Stimulated activated CD4-positive, alpha-beta T cell treated with anti-CD3 and anti-CD28 coated beads, Interleukin-15, amount 100 ng/mL, for 24 hours (primary cell): ENCODE data around the gene UQCRC1.

Source experiments
- DNase-seq: peaks from one replicate; pipeline ENCODE4 v3.0.0-alpha.2; 2020

UQCRC1 gene

DNA sequence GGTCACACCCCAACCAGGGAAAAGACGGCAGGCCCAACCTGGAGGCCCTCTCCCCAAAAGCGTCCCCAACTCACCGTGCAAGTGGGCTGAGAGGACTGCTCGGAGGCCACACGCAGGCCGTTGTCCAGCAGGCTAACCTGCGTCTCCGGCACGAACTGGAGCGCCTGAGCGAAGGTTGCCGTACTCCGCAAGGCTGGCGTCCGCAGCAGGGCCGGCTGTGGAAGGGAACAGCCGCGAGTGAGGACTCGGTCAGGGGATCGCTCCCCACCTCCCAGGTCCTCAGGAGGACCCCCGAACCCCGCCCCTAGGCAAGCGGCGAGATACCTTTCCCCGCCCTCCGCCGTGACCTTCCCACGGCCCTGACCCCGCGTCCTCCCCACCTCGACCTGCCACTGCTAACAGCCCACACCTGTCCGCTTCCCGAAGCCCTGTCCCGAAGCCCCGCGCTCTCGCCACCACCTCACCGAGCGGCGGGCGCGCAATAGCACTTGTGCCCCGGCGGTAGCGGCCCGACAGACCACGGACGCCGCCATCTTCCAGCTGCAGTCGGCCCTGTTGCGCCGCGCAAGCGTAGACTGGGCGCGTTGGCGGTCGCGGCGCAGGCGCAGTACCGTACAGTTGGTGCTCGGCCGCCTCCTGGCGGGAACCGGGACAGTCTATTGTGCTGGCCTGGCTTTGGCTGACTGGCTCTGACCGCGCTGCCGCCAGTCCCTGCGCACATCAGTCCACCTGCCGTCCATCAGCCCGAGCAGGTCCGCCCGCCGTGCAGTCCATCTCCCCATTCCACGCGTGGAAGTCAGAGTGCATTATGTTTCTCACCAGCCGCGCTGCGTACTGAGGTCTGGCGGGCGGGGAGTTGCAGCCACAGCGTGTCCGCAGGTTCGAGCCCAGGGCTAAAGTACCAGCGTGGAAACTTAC, at the start of gene UQCRC1:
Gene UQCRC1, minus strand, starts transcription at position 559 of the 918 bp plus-strand sequence. Its CDS starts 26 bp downstream, at position 533.
- peak; percentile 94 for DNase-seq

DNA sequence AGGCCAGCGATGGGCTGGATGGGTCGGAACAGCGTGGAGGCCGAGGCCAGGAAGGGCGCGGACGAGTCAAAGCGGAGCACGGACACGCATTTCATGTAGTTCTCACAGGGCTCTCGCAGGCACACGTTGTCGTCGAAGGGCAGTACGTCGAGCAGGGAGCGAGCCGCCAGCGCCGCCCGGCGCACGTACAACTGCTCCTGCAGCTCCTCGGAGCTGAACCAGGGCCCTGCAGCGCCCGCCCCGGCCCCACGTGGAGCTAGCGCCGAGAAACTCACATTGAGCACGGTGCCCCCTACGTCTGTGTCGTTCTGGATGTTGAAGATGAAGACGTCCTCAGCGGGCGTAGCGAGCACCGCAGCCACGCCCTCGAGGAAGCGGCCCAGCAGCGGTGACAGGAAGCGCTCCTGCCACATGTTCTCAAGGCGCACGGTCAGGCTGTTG, 47.4 kb upstream of the UQCRC1 start:
- peak; percentile 54 for DNase-seq

DNA sequence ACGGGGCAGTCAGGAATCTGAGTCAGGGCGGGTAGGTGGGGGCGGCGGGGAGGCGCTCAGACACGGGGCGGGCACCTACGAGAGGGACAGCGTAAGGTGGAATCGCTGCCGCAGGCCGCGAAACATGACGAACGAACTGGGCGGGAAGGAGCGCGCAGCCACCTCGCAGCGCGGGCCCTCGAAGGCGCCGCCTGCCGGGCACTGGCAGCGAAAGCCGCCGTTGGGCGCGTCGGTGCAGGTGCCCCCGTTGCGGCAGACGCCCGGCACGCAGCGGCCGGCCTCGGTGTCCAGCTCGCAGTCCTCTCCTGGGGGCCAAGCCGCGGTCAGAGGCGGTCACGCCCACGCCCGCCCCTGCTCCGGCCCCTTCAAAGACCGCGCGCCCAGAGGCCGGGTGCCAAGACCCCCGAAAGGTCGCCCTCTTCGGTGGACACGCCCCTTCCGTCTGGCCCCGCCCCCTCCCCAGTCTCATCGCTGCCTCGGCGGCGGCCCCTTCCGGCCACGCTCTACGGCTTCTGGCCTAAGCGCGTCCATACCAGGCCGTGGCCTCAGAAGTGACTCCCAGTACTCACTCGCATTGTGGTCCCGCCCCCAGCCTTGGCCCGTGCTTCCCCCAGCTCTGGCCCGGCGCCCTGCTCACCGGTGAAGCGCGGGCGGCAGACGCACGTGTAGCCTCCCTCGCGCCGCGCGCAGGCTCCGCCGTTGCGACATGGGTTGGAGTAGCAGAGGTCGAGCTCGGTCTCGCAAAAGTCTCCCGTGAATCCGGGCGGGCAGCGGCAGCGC, 46.8 kb upstream of the UQCRC1 start:
- peak; percentile 91 for DNase-seq

DNA sequence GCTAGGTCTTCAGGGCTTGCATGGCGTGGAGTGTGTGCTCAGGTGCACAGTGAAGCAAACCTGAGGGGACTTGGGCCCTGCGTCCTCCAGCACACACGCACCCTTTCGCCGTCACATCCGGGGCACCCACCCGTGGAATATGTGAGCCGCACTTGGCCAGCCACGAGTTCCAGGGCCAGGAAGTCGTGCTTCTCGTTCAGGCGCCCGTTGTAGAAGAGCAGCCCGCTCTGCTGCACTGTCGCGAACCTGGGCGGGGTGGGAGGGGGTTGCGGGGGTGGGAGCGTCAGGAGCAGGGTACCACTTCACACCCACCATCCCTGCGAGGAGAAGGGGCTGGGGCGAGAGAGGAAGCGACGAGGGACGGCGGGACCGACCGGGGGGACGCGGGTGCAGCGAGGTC, 46.2 kb upstream of the UQCRC1 start:
- DNase-seq = peak; percentile 72

DNA sequence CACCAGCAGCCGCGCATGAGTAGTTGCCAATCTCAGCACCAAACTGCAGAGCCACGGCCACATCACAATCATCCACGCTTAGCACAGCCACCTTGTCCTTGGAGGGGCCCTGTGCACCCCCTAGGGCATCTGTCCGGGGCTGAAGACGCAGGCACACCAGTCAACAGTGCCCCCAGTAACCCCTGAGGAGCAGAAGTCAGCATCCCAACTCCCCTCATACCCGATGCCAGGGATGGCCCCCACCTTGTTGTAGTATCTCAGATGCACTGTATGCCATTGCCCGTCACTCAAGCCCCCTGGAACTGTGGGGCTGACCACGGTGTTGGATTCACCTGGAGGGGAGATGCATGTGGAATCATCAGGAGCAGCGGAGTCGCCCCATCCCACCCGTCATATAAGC, 45.6 kb upstream of the UQCRC1 start:
- no peak for DNase-seq

DNA sequence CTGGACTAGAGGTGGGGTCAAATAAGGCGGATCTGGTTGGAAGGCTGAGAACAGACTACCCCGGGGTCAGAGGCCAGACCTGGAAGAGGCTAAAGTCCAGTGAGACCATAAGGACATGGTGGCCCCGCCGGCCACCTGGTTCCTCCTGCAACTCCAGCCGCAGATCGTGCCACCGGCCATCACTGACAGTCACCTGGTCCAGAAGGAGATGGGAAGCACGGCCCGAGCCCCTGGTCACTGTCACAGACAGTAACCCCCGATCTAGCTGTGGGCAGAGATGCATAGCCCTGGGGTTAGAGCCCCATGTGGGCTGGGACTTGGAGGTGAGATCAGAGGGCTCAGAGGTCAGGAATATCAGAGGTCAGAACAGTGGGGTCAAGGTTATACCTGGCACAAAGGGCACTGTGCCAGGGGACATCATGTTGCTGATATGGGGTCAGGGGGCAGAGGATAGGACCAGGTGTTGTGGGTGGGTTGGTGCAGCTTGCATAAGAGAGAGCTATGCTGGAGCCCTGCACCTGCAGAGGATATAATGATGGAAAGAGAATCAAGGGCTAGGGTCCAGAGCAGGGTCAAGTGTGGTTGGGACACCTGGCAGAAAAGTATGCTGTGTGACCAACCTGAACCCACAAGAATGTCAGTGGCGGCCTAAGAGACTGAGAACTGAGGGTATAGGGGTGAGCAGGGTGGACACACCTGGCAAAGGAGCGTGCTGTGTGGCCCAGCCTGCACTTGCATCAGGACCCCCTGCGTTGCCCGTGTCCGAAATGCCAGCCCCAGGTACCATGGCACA, 43.7 kb upstream of the UQCRC1 start:
- no peak for DNase-seq

DNA sequence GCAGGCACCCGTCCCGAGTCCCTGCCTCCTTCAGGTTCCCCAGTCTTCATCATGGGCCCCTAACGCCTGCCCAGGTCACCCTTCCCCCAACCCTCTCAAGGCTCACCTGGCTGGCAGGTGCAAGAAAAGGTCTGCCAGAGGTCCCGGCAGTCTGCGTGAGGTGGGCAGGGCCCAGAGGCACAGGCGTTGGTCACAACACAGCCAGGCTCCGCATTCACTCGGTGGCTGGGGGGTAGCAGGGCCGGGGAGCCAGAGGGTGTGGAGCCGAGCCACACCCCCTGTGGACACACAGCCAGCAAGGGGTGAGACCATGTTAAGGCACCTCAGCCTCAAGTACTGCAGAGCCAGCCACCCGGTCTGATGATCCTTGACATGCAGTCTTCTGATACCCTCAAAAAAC, 42.3 kb upstream of the UQCRC1 start:
- DNase-seq = no peak

DNA sequence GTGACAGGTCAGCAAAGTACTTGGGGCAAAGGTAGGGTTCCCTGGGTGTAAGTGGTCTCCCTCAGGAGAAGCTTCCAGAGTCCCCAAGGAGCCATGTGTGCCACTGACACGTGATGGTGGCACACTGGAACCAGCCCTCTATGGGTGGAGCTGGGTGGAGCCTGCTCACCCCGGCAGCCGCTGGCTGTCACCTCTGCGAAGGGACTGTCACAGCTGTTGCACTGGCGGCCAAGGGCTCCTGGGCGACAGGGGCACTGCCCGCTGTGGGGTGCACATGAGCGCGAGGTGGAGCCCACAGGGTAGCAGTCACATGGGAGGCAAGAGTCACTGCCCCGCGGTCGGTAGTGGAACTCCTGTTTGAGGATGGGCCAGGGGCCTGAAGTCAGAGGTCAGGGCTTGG, 41.3 kb upstream of the UQCRC1 start:
- no peak for DNase-seq

DNA sequence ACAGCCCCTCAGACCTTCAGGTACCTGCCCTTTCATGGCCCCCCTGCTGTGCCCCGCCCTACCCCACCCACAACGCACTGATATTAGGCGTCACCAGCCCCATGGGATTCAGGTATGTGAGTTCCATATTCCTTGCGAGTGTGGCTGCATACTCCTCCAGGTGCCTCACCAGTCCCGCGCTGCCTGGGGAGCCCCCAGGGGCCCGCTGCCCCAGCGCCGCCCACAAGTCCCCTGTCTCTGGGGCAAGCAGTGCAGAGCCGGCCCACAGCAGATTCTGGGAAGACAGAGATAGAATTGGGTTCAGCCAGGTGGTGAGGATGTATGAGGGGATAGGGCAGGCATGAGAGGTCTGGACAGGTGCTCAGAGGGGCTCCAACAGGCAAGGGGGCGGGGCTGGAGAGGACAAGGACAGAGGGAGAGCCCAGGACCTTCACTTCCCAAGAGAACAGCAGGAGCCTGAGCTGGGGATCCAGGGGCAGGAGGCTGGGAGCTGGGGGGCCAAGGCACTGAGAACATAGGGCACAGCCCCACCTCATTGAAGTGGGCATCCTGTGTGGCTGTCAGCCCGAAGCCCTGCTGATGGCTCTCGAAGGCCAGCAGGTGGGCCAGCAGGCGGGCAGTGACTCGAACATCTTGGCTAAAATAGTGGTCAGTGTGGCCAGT, 38.9 kb upstream of the UQCRC1 start:
- no peak for DNase-seq

DNA sequence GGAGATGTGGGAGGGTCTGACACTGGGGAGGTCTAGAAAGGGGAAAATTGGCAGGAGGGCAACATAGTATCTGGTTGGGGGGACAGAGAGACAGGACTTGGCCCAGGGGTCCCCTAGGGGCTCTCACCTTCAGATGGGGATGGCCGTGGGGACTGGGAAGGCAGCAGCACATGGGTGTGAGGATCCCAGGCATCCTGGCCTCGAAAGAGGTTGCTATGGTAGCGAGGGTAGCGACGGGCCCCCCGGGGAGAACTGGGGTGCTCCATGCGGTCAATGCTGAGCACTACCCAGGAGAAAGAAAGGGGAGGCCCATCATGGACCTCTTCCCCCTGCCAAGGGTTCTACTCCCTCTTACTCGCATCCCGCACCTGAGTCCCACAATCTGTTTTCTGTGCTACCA, 38.3 kb upstream of the UQCRC1 start:
- no peak for DNase-seq

DNA sequence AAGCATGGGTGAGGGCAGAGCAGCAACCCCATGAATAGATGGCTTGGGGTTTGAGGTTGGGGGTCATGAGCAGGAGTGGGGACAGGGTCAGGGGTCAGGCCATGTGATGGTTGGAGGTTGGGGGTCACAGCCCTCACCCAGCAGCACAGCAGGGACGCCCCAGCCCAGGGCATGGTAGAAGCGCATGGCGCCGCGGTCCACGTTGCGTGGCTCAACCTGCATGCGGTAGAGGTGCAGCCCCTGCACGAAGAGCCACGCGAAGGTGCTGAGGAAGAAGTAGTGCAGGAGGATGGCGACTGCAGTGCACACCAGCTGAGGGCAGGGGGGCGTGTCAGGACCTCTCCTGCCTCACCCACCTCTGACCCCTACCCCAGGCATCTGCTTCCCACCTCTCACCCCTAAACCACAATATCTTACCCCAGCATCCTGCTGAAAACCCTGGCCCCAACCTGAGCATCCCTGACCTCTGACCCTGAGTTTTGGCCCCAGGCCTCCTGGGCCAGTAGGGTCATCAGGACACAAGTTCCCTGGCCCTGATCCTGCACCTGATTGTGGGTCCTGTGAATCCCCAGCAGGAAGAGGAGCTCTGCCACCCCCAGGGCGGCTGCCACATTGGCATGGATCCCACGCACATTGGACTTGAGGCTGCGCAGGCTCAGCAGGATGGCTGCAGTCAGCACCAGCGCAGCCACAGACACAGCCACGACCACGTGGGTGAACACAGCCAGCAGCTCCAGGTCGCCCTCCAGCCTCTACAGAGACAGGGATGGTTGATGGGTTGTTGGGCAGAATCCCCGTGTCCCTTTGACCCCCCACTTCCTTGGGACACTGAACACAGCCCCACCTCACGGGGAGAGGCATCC, 35.7 kb upstream of the UQCRC1 start:
- DNase-seq = no peak

DNA sequence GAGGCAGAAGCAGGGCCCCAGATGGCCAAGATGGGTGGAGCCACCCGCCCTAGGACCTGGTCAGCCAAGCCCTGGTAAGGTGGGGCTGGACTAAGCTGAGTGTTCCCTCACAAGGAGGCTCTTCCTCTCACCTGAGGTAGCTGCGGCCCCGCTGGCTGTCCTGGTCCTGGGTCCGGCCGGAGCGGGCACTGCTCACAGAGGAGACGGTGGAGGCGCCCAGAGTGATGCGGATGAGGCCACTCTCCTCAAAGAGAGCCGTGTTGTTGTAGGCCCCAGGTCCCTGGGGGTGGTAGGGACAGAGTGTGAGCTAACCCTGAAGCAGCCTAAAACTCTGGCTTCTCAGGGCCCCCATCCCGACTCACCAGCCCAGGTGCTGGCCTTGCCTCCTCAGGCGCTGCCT, 33.2 kb upstream of the UQCRC1 start:
- DNase-seq = no peak

DNA sequence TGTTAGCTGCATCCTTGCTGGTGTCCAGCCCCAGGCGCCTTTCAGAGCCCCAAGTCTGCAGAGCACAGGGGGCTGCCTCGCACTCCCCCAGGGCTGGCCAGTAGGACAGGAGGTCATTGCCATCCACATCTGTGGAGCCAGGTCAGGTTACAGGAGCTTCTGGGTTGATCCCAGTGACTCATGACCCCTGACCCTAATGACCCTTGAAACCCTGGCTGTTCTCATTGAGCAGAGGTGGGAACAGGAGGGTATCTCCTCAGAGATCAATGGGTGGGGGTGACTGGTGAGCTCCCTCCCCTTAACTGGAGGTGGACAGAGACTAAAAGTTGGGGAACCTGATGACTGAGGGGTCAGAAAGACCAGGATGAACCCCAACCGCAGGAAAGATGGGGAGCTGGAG, 31.9 kb upstream of the UQCRC1 start:
- no peak for DNase-seq

DNA sequence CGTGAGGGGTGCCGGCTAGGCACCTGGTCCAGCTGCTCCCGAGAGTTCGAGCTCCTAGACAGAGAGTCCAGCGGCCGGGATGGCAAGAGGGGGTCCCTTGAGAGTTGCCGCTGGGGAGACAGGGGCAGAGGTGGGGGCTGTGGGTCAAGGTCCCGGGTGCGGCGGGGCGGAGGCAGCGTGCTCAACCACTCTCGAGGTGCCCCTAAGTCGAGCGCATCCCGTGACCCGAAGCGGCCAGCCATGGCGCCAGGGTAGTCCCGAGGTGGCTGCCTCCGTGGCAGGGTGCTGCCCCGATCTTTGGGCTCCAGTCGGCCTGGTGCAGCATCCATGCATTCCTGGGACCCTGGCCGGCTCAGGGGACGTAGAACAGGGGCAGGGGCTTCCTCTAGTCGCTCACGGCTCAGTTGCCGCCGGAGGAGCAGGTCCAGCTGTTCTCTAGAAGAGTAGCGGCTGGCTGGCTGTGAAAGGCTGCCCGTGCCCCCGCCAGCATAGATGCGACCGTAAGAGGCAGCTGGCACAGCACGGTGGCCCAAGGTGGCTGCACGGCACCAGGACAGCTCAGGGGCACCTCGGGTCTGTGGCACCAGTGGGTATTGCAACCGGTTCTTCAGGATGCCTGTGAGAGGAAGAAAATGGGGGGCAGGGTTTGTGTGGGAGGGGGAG, 30.6 kb upstream of the UQCRC1 start:
- no peak for DNase-seq

DNA sequence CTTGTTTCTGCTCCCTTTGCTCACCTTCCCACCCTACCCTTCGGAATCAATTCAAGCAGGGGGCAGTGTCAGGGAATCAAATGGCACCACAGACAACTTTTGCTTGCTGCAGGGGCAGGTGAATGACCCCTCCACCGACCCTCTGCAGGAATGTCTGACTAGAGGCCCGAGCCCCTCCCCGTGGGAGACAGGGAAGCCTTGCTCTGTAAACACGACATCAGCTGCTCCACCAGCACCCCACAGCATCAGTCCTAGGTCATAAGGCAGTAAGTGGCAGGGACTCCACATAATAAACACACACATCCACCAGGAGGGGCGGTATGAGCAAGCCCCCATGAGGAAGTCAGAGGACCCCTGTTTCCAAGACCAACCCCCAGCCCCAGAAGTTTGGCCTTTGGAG, 27.9 kb upstream of the UQCRC1 start:
- no peak for DNase-seq

DNA sequence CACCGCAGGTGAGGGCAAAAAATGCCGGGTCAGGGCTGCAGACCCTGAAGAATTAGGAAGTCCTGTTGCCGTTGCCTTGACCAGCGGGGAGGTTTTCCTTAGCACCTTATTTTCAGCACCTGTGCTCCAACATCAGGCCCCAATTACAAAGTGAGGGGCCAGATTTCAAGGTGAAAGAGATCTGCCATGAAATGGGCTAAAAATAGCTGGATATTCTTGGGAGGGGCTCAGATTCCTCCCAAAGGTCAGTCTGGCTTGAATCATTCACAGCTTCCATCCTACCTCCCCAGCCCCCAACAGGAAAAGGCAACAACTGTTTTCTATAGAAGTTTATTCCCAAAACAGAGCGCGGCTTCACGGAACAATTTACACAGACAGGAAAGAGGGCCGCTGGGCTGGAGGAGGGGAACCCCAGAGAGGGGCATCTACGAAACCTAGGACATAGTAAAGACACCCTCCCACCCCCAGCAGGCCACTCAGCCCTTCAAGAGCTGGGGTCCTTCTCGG, 26.8 kb upstream of the UQCRC1 start:
- DNase-seq = no peak

DNA sequence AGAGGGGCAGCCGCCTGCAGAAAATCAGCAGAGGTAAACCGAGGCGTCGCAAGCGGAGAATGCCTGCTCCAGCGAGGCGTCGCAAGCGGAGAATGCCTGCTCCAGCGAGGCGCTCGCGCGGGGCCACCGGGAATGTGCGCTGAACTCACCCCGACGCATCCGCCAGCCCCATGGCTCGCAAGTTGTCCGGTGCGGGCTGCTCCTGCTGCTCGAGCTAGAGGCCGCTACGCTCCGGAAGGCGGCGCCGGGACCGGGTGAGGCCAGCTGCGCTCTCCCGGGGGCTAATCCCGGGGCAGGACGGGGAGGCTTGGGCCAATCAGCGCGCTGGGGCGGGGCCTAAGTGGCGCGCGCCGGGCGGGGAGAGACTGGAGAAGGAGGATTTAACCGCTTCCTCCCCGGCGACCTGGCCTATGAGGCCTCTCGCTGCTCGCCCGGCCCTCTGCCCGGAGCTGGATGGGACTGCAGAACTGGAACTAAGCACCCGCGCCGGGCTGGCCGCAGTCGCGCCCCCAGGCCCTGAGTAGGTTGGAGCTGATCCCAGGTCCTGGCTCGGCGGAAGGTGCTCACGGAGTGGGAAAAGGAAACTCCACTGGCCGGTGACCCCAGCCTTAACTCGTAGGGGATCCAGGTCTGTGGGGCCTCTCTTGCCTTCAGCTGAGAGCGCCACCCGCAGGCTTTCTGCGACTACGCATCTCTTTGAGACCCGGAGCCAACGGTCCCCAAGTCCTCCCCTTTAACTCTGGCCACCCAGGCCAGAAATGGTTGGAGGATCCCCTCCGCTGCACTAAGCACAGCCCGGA, 26.0 kb upstream of the UQCRC1 start, which contains the start of gene SLC26A6:
Gene SLC26A6, minus strand, starts transcription at position 240 of the 800 bp plus-strand sequence. Its CDS starts 68 bp downstream, at position 172.
- peak; percentile 97 for DNase-seq

DNA sequence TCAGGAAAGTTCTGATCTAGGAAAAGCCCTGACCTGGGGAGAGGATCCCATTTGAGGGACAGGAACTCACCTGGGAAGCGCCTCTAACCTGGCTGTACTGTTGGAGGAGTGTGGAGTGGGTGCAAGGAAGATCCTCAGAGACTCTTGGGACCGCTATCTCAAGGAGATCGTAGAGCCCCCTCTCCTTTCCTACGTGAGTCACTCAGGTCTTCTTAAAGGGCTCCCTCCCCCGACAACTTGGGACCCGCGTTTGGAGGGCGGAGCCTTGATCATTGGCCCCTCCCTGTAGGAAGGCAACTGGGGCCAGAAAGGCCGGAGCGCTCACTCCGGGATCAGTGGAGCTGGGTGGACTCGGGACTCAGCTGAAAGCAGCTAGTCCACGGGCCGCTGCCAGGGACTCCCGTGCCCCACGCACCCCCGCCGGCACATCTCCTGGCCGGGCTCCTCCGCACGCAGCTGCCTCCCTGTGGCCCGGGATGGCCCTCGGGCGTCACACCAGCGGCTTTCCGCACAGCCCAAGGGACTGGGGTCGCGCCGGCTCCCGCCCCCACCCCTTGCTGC, 25.3 kb upstream of the UQCRC1 start:
- peak; percentile 78 for DNase-seq

DNA sequence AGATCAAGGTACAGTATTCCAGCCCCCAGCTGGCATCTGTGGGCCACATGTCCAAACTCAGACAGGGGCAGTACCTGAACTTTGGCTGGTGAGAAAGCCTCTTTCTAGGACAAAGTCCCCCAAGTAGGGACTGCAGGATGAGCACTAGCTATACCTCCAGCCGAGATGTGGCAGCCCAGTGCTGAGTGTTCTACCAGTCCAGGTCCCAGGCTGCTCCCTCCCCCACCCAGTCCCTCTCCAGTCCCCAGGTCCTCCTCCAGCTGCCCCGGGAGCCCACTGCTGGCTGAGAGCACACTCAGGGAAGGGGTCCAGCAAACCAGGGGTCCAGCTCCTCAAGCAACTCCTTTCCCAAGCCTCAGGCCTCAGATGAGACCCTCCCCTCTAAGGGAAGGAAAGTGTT, 24.3 kb upstream of the UQCRC1 start:
- no peak for DNase-seq
